RWPE2 (cell line): ENCODE data around the gene PKMYT1.
A peak's percentile ranks its signal among the peaks of the same experiment; 100 is the strongest.

Source experiments
- ATAC-seq: fragments of 200-7000 bp; cut with Tn5 transposase; 3 replicates; pipeline ENCODE4 v1.9.1; 2021; ENCODE audit warnings: low read depth
- DNase-seq: peaks from one replicate; pipeline ENCODE4 v3.0.0-alpha.2; 2020; ENCODE audit warnings: low spot score
- H3K27ac ChIP-seq: fragments of 450-650 bp; 2 replicates; pipeline ENCODE4 v1.5.1; 2017; ENCODE audit warnings: mild to moderate bottlenecking; ENCODE audit not compliant: poor library complexity, severe bottlenecking
- H3K27me3 ChIP-seq: fragments of 250-450 bp; sonication (Bioruptor Pico); 2 replicates; pipeline ENCODE4 v1.5.1; 2021; ENCODE audit warnings: mild to moderate bottlenecking, moderate library complexity; ENCODE audit not compliant: insufficient read depth, poor library complexity, severe bottlenecking
- H3K36me3 ChIP-seq: fragments of 250-450 bp; sonication (Bioruptor Pico); 2 replicates; pipeline ENCODE4 v1.5.1; 2020; ENCODE audit warnings: low read depth, mild to moderate bottlenecking, moderate library complexity
- H3K4me1 ChIP-seq: fragments of 250-450 bp; sonication (Bioruptor Pico); 2 replicates; pipeline ENCODE4 v1.5.1; 2021; ENCODE audit warnings: mild to moderate bottlenecking, moderate library complexity; ENCODE audit not compliant: insufficient read depth, poor library complexity, severe bottlenecking
- H3K4me3 ChIP-seq: fragments of 250-450 bp; sonication (Bioruptor Pico); 2 replicates; pipeline ENCODE4 v1.5.1; 2021; ENCODE audit warnings: mild to moderate bottlenecking, moderate library complexity; ENCODE audit not compliant: severe bottlenecking
- H3K9me3 ChIP-seq: fragments of 250-450 bp; sonication (Bioruptor Pico); 2 replicates; pipeline ENCODE4 v1.5.1; 2021; ENCODE audit warnings: mild to moderate bottlenecking, moderate library complexity; ENCODE audit not compliant: severe bottlenecking
- TF ChIP-seq, protein P1 (sequence below): fragments of 450-650 bp; IDR thresholded peaks from one replicate; pipeline ENCODE4 v1.5.1; 2017; ENCODE audit warnings: mild to moderate bottlenecking, moderate library complexity; ENCODE audit not compliant: poor library complexity, severe bottlenecking

Gene PKMYT1

DNA sequence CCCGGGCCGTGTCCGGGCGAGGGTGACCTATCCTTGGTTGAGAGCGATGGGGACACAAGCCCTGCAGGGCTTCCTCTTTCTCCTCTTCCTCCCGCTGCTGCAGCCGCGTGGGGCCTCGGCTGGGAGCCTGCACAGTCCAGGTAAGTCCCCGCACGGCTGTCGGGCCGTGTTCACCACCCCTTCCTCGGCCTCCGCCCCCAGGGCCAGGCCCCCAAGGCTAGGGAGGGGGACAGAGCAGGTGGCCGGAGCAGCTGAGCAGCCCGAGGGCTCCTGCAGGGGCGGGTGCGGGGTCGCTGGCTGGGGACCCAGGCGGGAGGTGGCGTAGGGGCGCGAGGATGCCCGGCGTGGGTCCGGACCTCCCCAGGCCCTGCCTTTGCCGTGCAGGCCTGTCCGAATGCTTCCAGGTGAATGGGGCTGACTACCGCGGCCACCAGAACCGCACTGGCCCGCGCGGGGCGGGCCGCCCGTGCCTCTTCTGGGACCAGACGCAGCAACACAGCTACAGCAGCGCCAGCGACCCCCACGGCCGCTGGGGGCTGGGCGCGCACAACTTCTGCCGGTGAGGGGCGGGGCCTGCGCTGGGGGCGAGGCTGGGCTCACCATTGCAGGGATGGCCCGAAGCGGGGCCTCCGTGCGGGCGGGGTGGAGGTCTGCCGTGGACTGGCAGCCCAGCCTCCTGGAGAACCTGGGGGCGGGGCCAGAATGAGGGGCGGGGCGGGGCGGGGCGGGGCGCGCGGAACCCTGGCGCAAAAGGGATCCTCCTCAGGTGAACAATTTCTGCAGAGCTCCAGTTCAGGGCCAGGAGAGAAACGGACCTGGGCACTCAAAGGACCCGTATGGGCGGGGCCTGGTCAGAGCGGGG is 15.5 kb downstream of the PKMYT1 start:
- TF ChIP-seq, protein P1, sequence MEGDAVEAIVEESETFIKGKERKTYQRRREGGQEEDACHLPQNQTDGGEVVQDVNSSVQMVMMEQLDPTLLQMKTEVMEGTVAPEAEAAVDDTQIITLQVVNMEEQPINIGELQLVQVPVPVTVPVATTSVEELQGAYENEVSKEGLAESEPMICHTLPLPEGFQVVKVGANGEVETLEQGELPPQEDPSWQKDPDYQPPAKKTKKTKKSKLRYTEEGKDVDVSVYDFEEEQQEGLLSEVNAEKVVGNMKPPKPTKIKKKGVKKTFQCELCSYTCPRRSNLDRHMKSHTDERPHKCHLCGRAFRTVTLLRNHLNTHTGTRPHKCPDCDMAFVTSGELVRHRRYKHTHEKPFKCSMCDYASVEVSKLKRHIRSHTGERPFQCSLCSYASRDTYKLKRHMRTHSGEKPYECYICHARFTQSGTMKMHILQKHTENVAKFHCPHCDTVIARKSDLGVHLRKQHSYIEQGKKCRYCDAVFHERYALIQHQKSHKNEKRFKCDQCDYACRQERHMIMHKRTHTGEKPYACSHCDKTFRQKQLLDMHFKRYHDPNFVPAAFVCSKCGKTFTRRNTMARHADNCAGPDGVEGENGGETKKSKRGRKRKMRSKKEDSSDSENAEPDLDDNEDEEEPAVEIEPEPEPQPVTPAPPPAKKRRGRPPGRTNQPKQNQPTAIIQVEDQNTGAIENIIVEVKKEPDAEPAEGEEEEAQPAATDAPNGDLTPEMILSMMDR = peak; percentile 7
- DNase-seq (peak; percentile 94), ATAC-seq (peak; percentile 42)
- H3K27me3 ChIP-seq = no peaks in the 10 kb centered on the region
- H3K4me1 ChIP-seq = no peaks in the 10 kb centered on the region
- H3K4me3 ChIP-seq = peak overlapping the region; percentile 41
- H3K9me3 ChIP-seq = no peaks in the 10 kb centered on the region
- H3K27ac ChIP-seq = peak overlapping the region; percentile 23
- no peaks in the 10 kb centered on the region for H3K36me3 ChIP-seq

DNA sequence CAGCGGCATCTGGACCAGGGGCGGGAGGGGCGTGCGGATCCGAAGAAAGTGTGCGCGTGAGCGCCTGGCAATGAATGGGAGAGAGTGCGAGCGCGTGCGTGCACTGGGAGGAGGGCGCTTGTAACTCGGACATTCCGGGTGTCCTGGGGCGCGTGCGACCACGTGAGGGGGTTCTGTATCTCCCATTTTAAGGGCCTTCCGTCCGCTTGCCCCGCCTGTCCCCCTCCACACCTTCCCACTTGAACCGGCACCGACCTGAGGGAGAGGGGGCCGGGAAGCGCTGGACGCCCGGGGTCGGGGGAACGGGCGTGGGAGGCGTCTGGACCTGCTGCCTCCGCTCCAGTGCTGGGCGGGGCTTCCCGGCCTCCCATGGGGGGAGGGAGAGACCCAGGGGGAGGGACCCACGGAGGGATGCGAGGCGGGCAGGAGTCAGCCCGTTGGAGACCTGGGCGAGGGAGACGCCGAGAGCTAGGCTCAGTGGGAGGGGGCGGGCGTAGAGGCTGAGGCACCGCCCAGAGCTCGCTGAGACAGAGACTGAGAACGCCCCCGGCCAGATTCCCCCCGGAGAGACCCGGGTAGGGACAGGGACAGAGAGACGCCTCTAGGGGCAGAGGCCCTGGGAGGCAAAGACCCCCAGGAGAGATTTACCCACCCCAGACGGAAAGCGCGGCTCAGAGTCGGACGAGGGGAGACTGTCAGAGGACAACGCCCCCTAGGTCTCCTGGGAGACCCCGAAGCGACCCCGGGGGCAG is 16.3 kb downstream of the PKMYT1 start, which contains the start of gene KREMEN2:
Gene KREMEN2 (plus strand): TSS at position 553 of the 752 bp plus-strand sequence. CDS start 246 bp downstream, outside the sequence.
- no peaks in the 10 kb centered on the region for H3K9me3 ChIP-seq
- TF ChIP-seq, protein P1 = peak; percentile 14
- no peaks in the 10 kb centered on the region for H3K27me3 ChIP-seq
- H3K4me1 ChIP-seq = no peaks in the 10 kb centered on the region
- H3K4me3 ChIP-seq = peak within 1 kb of the TSS; percentile 41
- H3K27ac ChIP-seq = peak within 1 kb of the TSS; percentile 23
- peak; percentile 55 for ATAC-seq
- DNase-seq = peak; percentile 87
- H3K36me3 ChIP-seq = no peaks in the 10 kb centered on the region

- H3K36me3 ChIP-seq = no peaks in the 10 kb centered on the region
- peak; percentile 63 for DNase-seq
- H3K4me1 ChIP-seq = no peaks in the 10 kb centered on the region
- no peaks in the 10 kb centered on the region for H3K27me3 ChIP-seq
- H3K9me3 ChIP-seq = no peaks in the 10 kb centered on the region
- TF ChIP-seq, protein P1 = no peak
- H3K27ac ChIP-seq = peak overlapping the region; percentile 23
- ATAC-seq = no peak
- peak overlapping the region; percentile 41 for H3K4me3 ChIP-seq
Observed at GRCh38 chr16:2963074-2963722, 17.0 kb downstream of the PKMYT1 start.

GRCh38 chr16:2962334-2963073 is 17.7 kb downstream of the PKMYT1 start:
- Histone ChIP-seq H3K27ac (no peak overlapping the region), H3K9me3 (no peaks in the 10 kb centered on the region), H3K36me3 (no peaks in the 10 kb centered on the region), H3K4me3 (no peak overlapping the region), H3K4me1 (no peaks in the 10 kb centered on the region), H3K27me3 (no peaks in the 10 kb centered on the region)
- DNase-seq (peak; percentile 56), ATAC-seq (no peak)
- TF ChIP-seq, protein P1 = no peak
